GM19455 (cell line): Measurements from ENCODE around the gene CLTC.

ENCODE experiments used
- ATAC-seq: cut with Tn5 transposase; IDR thresholded peaks from one replicate; pipeline ENCODE4 v1.9.1; 2021; ENCODE audit not compliant: unreplicated experiment

CLTC gene

DNA sequence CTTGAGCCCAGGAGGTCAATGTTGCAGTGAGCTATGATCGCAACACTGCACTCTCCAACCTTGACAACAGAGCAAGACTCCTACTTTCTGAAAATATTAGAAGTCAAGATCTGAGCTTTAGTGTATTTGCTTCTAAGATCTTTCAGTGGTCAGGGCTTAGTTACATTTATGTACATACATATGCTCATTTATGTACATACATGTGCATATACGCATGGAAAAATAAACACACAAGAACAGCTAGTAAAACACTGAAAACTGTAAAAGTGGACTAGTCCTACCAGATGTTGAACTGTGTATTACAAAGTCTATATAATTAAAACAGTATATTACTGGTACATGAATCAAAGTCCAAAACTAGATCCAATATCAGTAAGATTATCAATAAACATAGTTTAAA is 59.2 kb downstream of the CLTC start:
- no peak for ATAC-seq

DNA sequence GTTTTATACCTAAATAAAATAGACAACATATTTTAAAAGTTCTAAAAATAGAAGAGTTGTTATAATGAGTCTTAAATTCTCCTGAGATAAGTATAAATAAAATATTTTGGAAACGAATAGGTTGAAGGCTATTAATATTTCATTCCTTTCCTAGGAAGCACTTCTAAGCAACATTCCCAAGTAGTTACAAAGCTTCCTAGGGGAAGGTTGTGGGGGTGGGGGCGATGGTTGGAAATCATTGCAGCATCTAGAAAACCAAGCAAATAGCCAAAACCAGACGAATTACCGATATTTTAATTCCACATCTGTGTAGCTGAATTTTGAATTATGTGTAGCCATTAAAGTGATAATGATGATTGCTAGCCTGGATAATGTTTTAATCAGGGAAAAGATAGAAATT is 60.6 kb downstream of the CLTC start:
- no peak for ATAC-seq

- ATAC-seq: no peak
Measured at GRCh38 chr17:59683283-59683682, 63.6 kb downstream of the CLTC start.

DNA sequence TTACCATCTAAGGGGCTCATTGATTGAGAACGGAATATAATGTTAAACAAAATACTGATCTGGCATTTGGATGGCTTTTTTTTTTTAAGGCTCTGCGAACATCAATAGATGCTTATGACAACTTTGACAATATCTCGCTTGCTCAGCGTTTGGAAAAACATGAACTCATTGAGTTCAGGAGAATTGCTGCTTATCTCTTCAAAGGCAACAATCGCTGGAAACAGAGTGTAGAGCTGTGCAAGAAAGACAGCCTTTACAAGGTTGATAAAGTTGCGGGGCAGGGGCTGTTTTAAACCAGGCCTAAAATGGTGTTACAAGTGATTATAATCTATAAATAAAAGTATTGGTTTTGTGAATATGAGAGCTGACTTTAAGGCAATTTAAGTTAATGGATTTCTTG is 65.3 kb downstream of the CLTC start:
- ATAC-seq: no peak

- ATAC-seq: no peak
Measured at GRCh38 chr17:59688008-59688407, 68.3 kb downstream of the CLTC start.

DNA sequence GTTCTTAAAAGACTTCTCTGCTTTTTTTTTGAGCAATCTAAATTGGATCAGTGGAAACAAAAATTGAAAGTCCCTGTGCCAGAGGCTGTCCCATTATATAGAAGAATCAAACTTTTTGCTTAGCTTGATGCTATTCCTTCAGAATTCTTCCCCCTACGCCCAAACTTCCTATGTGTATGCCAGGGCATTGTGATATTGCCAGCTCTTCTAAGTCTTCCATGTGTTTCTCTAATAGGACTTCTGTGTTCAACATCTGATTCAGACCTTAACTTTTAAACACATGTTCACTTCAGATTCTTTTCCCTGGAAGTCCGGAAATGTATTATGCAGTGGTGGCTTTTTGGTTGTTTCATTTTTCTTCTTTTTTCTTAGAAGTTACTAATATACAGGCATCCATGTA is 68.8 kb downstream of the CLTC start:
- ATAC-seq: no peak

DNA sequence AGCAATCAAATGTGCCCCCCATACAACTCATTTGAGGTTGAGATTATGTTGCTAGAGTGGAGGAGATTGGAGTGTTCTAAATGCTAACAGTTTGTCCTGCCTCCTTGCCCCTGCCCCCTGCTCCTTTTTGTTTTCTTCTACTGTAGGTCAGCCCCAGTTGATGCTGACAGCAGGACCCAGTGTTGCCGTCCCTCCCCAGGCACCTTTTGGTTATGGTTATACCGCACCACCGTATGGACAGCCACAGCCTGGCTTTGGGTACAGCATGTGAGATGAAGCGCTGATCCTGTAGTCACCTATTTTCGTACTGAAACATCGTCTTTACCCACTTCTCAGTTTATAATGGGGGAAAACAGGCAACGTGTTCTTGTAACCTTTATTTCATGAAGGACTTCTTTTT is 73.9 kb downstream of the CLTC start:
- ATAC-seq: no peak

DNA sequence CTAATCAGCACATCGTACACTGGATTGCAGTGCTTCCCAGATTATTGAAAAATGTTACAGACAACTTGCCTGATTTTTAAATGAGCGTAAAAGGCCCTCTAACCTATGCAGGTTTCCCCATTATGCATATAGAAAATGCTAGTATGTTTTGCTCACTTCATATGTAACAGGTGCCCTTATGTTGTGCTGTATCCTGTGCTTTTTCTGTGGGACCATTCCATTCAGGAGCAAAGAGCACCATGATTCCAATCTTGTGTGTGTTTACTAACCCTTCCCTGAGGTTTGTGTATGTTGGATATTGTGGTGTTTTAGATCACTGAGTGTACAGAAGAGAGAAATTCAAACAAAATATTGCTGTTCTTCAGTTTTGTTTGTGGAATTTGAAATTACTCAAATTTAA is 74.6 kb downstream of the CLTC start:
- ATAC-seq: no peak

- ATAC-seq: no peak
Measured at GRCh38 chr17:59695945-59696681, 76.4 kb downstream of the CLTC start.

DNA sequence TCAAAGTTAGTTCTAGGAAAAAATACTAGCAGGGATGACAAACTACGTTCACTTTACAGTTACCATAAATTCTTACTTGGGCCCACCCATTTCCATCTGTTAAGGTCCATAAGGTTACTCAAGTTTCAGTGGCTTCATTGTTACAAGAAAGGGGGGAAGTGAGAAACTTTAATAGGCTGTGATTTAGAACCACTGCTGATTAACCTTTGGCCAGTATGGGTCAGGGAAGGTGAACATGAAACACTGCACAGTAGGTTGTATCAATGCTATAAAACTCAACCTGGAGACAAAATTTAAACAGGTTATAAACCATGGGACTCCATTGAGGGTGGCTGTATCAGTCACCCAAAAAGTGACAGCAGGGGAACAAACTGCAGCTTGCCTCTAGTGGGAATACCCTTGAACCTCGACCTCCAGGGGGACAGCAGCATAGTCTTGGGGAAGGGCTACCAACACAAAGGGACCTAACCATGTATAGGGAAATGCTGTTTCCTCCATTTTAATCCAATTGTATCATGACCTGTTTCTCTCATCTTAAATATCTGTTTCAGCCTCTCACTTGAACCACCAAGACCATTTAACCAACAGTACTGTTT is 77.1 kb downstream of the CLTC start:
- no peak for ATAC-seq

DNA sequence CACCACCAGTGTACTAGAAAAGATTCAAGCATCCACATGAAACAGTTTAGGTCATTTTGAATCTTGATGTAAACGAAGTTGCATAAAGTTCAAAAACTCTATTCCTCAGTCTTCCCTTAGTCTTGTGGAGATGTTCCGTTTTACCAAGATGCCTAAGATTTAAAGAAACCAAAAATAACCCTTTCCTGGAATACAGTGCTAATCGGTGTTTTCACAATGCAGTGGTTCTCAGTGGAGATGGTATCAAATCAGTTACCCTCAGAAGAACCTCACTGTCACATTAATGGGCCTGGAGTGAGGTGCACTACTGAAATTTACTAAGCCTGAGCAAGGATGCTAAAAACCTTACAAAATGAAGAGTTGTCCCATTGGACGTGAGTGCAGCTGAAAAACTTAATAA is 78.4 kb downstream of the CLTC start:
- ATAC-seq: no peak

- ATAC-seq: no peak
Measured at GRCh38 chr17:59699218-59699617, 79.5 kb downstream of the CLTC start.

DNA sequence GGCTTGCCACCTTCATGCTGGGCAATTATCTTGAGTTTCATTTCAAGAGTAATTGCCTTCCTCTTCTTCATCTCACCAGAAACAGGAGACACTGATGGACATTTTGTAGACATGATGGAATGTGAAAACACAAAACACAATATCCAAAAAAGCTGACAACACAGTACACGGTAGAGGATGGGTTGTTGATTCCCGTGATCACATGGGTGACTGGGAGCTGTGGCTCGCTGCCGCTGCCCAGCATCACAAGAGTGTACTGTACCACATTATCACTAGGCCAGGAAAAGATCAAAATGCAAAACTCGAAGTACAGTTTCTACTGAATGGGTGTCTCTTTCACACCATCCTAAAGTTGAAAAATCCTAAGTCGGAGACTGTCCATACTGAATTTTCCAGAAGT is 80.1 kb downstream of the CLTC start:
- ATAC-seq: no peak

DNA sequence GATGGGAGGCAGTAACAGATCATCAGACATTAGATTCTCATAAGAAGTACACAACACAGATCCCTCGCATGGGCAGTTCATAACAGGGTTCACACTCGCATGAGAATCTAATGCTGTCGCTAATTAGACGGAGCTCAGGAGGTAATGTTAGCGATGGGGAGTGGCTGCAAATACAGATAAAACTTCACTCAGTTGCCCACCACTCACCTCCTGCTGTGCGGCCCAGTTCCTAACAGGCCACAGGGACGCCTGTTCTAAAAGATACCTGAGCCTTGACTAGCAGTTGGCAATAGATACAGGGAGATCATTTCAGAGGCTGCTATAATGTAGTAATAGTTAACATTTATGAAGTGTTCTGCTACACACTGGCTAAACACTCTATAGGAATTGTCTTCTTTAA is 82.6 kb downstream of the CLTC start:
- ATAC-seq: no peak

GRCh38 chr17:59707149-59707970 is 87.7 kb downstream of the CLTC start, which contains the start of the genes PTRH2 and VMP1:
Gene PTRH2, minus strand, starts transcription at chr17:59707430. Its CDS starts 9,452 bp downstream, at chr17:59697978.
Gene VMP1, plus strand, starts transcription at chr17:59707654. Its CDS starts 23,793 bp downstream, at chr17:59731447.
- peak; percentile 93 for ATAC-seq

DNA sequence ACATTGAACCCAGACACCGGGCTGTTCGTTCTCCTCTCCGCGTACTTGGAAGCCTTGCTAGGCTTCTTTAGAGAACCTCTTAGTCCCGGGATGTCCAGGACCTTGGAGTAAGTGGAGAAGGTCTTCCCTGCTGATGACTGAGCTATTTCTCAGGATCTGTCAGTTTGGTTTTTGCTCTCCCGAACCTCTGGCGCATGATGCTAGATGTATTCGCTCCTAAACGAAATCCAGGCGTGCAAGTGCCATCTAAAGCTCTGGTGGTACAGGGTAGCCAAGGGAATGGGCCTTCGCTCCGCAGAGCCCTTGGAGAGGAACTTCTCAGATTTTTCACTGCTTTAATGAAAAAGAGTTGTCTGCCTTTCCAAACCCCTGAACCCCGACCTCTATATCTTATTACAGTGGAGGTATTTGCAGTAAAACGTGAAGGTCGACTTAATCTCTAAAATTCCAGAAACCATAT is 88.3 kb downstream of the CLTC start:
- no peak for ATAC-seq

GRCh38 chr17:59711936-59712335 is 92.2 kb downstream of the CLTC start:
- ATAC-seq: no peak

DNA sequence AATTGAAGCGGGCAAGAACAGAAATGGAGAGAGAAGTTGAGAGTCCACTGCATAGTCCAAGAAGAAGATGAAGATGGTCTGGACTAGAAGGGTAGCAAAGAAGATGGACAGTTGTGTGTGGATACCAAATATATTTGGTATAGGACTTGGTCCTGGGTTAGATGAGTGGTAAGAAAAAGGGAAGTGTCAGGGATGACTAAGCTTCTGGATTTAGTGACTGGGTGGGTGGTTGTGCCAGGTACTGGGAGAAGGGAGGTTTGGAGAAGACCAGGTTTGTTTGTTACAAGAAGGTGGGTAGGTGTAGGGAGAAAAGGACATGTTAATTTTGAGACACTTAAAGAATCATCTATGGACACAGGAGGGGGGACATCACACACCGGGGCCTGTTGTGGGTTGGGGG is 93.2 kb downstream of the CLTC start:
- no peak for ATAC-seq

DNA sequence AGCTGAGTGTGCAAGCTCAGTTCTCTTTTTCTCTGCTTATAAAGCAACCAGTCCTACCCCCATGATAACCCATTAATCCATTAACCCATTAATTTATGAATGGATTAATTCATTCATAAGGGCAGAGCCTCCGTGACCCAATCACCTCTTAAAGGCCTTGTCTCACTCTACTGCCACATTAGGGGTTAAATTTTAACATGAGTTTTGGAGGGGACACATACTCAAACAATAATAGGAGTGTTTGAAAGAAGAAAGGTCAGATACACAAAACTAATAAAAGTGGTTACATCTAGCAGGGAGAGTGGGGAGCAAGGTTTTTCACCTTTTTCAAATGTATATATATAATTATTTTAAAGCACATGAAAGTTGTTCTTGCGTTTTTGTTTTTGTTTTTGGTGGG is 94.6 kb downstream of the CLTC start:
- ATAC-seq: no peak

GRCh38 chr17:59716427-59716826 is 96.7 kb downstream of the CLTC start:
- no peak for ATAC-seq

DNA sequence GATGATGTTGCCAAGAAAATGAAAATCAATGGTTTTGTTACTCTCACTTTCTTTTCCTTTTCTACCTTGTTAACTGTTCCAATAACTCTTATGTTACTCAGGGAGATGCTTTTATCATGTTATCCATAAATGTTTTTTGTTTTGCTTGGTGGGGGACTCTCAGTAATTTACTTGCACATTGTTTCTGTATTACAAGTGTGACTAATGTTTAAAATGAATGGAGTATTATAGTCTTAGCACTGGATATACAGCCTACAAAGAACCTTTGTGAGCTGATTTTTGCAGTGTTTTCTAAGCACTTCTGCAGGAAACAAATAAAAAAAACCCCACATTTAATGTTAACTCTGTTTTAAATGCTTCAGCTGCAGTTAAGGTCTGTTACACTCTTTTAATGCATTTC is 99.8 kb downstream of the CLTC start:
- ATAC-seq: no peak

- ATAC-seq: no peak
Measured at GRCh38 chr17:59722623-59723022, 102.9 kb downstream of the CLTC start.
